ENCODE results near the gene LCN9.

- no peak for TF ChIP-seq CTCF (IDR thresholded peaks at IDR 0.05)
- no peak for TF ChIP-seq REST (IDR thresholded peaks at IDR 0.05; ENCODE audit: insufficient read depth in 1 of 2, low read depth in 2 of 2, low read length in 1 of 2)
- no peak for TF ChIP-seq SIN3A (IDR thresholded peaks at IDR 0.05; ENCODE audit: borderline replicate concordance, insufficient read depth, low read depth, low read length)
- TF ChIP-seq POLR2AphosphoS5 (IDR thresholded peaks at IDR 0.05; ENCODE audit: low read depth, low read length), result no peak
- no peak for TF ChIP-seq TCF7L2 (IDR thresholded peaks at IDR 0.05; ENCODE audit: low read depth, low read length)
These were observed 2.0 kb downstream of the LCN9 start for GRCh38 chr9:135664801-135665794.

All from Panc1 (cell line).